Bronchial epithelial cell (primary cell): Measurements from ENCODE around the gene CTPS1. TPM values are rescaled to one million over a fixed set of nuclear protein-coding genes. Genes with fewer than 3 reads are reported as not detected.

Source experiments
- DNase-seq: peaks from one replicate; pipeline ENCODE4 v3.0.0-alpha.2; 2010; ENCODE audit warnings: low read depth
- FAIRE-seq: peaks from 2 replicates; lab custom pipeline; 2011; peaks lifted over from hg19 to GRCh38; lab: Jason Lieb, UNC
- H3K27me3 ChIP-seq: 2 replicates; pipeline ENCODE4 v1.5.1; 2011; ENCODE audit warnings: low read length; ENCODE audit not compliant: control insufficient read depth, insufficient read depth
- H3K36me3 ChIP-seq: 2 replicates; pipeline ENCODE4 v1.5.1; 2011; ENCODE audit warnings: low read length; ENCODE audit not compliant: control insufficient read depth, insufficient read depth
- H3K4me3 ChIP-seq: 2 replicates; pipeline ENCODE4 v1.5.1; 2011; ENCODE audit warnings: mild to moderate bottlenecking, low read depth, low read length, control low read depth
- total RNA-seq: library from RNA; depleted of rRNA; stranded (reverse); fragments of >200 nt; gene quantifications from 2 replicates; pipeline ENCODE4 v1.2.1, GENCODE V29; 2014
- TF ChIP-seq, protein P1 (sequence below): IDR thresholded peaks from 2 replicates; pipeline ENCODE4 v1.5.1; 2011; ENCODE audit warnings: mild to moderate bottlenecking, moderate library complexity, low read length, control low read depth, inconsistent platforms; ENCODE audit not compliant: insufficient read depth, severe bottlenecking

The CTPS1 gene
- total RNA-seq, 1 donor from 2014 or later = 33.7 TPM

- DNase-seq (no peak), FAIRE-seq (no peak)
- Histone ChIP-seq H3K36me3 (peaks cover 8% of the 10 kb centered on the region), H3K4me3 (no peak overlapping the region), H3K27me3 (no peaks in the 10 kb centered on the region)
- TF ChIP-seq, protein P1, sequence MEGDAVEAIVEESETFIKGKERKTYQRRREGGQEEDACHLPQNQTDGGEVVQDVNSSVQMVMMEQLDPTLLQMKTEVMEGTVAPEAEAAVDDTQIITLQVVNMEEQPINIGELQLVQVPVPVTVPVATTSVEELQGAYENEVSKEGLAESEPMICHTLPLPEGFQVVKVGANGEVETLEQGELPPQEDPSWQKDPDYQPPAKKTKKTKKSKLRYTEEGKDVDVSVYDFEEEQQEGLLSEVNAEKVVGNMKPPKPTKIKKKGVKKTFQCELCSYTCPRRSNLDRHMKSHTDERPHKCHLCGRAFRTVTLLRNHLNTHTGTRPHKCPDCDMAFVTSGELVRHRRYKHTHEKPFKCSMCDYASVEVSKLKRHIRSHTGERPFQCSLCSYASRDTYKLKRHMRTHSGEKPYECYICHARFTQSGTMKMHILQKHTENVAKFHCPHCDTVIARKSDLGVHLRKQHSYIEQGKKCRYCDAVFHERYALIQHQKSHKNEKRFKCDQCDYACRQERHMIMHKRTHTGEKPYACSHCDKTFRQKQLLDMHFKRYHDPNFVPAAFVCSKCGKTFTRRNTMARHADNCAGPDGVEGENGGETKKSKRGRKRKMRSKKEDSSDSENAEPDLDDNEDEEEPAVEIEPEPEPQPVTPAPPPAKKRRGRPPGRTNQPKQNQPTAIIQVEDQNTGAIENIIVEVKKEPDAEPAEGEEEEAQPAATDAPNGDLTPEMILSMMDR = no peak
Measured at GRCh38 chr1:41025979-41026819, 46.7 kb downstream of the CTPS1 start.

- TF ChIP-seq, protein P1 = no peak
- Histone ChIP-seq H3K36me3 (peaks cover 10% of the 10 kb centered on the region), H3K27me3 (no peaks in the 10 kb centered on the region), H3K4me3 (no peak overlapping the region)
- peak; percentile 43 for FAIRE-seq
- no peak for DNase-seq
Measured at GRCh38 chr1:41028034-41028642, 48.6 kb downstream of the CTPS1 start.

- Histone ChIP-seq H3K36me3 (peaks cover 12% of the 10 kb centered on the region), H3K4me3 (no peak overlapping the region), H3K27me3 (no peaks in the 10 kb centered on the region)
- no peak for DNase-seq
- FAIRE-seq = no peak
- TF ChIP-seq, protein P1 = no peak
Measured at GRCh38 chr1:41030872-41031616, 51.5 kb downstream of the CTPS1 start.

DNA sequence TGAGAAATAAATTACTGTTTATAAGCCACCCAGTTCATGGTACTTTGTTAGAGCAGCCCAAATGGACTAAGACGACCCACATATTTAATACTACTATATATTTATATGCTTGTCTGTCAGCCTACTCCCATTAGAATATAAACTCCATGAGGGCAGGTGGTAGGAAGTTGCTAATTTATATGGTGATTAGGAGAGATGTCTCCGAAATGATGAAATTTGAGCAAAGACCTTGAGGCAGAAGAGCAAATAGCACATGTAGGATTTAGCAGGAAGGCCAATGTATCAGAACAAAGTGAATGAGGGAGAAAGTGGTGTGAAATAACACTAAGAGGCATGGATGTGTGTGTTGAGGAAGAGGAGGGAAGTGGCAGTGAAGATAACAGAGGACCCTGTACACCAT lies 52.7 kb downstream of the CTPS1 start:
- DNase-seq (no peak), FAIRE-seq (no peak)
- Histone ChIP-seq H3K36me3 (peaks cover 15% of the 10 kb centered on the region), H3K4me3 (no peak overlapping the region), H3K27me3 (no peaks in the 10 kb centered on the region)
- TF ChIP-seq, protein P1 = no peak

DNA sequence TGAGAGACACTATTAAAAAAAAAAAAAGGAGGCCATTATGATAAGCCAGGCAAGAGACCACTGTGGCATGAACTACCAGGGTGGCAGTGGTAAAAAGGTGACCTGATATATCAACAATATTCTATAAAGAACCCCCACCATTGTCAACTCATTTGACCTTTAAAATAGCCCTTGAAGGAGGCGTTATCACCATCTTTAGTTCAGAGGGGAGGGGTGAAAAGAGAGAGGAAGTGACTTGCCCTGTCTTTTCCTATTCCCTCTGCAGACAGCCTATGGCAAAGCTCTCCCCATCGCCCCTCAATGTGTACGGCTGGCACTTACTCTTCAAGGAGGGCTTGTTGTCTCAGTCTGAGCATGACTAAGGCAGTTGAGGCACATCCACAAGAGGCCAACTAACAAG lies 53.8 kb downstream of the CTPS1 start:
- Histone ChIP-seq H3K4me3 (no peak overlapping the region), H3K27me3 (no peaks in the 10 kb centered on the region), H3K36me3 (peaks cover 13% of the 10 kb centered on the region)
- DNase-seq = no peak
- TF ChIP-seq, protein P1 = no peak
- no peak for FAIRE-seq
